Hepatocyte (in vitro differentiated cells): ENCODE results near the gene GDPD1.

Source experiments
- EZH2 ChIP-seq: fragments of 200-600 bp; sonication (generic); IDR thresholded peaks from 2 replicates; pipeline ENCODE4 v1.6.1; 2016; ENCODE audit warnings: antibody characterized with exemption, mild to moderate bottlenecking, borderline replicate concordance
- TF ChIP-seq, protein P1 (sequence below): fragments of 200-600 bp; sonication (generic); IDR thresholded peaks from 2 replicates; pipeline ENCODE4 v1.5.1; 2016; ENCODE audit warnings: antibody characterized with exemption, mild to moderate bottlenecking; ENCODE audit not compliant: poor library complexity

DNA sequence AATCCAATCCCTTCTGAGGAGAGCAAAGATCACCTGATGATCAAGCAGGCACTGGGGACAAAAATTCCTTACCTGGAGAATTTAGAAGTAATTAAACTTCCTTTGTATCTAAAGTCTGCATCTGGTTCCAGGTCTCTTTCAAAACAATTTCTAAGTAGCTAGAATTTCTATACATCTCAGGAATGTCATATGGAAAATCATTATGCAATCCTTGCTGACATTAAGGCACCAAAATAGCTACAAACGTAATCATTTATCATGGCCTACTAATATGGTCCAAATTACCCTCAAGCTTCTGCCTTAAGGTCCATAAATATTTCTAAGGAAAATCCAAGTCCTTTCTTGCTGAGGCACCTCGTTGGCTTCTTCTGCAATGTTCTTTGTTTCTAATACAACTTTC, 78.2 kb downstream of the GDPD1 start:
- TF ChIP-seq, protein P1, sequence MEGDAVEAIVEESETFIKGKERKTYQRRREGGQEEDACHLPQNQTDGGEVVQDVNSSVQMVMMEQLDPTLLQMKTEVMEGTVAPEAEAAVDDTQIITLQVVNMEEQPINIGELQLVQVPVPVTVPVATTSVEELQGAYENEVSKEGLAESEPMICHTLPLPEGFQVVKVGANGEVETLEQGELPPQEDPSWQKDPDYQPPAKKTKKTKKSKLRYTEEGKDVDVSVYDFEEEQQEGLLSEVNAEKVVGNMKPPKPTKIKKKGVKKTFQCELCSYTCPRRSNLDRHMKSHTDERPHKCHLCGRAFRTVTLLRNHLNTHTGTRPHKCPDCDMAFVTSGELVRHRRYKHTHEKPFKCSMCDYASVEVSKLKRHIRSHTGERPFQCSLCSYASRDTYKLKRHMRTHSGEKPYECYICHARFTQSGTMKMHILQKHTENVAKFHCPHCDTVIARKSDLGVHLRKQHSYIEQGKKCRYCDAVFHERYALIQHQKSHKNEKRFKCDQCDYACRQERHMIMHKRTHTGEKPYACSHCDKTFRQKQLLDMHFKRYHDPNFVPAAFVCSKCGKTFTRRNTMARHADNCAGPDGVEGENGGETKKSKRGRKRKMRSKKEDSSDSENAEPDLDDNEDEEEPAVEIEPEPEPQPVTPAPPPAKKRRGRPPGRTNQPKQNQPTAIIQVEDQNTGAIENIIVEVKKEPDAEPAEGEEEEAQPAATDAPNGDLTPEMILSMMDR: no peak
- TF ChIP-seq EZH2: no peak
